Neural progenitor cell (in vitro differentiated cells): ENCODE results near the gene ATL2.

Experiments used
- CTCF ChIP-seq: fragments of 200-600 bp; sonication (generic); IDR thresholded peaks from 2 replicates; pipeline ENCODE4 v1.5.1; 2017; ENCODE audit warnings: antibody characterized with exemption, mild to moderate bottlenecking
- EZH2 ChIP-seq: fragments of 200-600 bp; sonication (generic); IDR thresholded peaks from 2 replicates; pipeline ENCODE4 v1.6.1; 2017; ENCODE audit warnings: antibody characterized with exemption, mild to moderate bottlenecking, moderate library complexity
- EZH2phosphoT487 ChIP-seq: fragments of 200-600 bp; sonication (generic); IDR thresholded peaks from 2 replicates; pipeline ENCODE4 v1.6.1; 2017; ENCODE audit warnings: antibody characterized with exemption

GRCh38 chr2:38387887-38388286 is 10.8 kb upstream of the ATL2 start:
- TF ChIP-seq CTCF: no peak
- no peak for TF ChIP-seq EZH2
- TF ChIP-seq EZH2phosphoT487: no peak
